Hematopoietic multipotent progenitor cell treated with erythropoietin and hydrocortisone succinate and interleukin-3 and kit ligand, for 15 days (in vitro differentiated cells): ENCODE data around the gene TRIM72.
"Not testable (repeated sequence)": the region's sequence is repeated elsewhere in the genome, so short reads cannot be mapped to it uniquely, and the experiment has no call there.

Experiments used
- DNase-seq: peaks from one replicate; pipeline ENCODE4 v3.0.0-alpha.2; 2015; ENCODE audit warnings: low spot score

Gene TRIM72

DNA sequence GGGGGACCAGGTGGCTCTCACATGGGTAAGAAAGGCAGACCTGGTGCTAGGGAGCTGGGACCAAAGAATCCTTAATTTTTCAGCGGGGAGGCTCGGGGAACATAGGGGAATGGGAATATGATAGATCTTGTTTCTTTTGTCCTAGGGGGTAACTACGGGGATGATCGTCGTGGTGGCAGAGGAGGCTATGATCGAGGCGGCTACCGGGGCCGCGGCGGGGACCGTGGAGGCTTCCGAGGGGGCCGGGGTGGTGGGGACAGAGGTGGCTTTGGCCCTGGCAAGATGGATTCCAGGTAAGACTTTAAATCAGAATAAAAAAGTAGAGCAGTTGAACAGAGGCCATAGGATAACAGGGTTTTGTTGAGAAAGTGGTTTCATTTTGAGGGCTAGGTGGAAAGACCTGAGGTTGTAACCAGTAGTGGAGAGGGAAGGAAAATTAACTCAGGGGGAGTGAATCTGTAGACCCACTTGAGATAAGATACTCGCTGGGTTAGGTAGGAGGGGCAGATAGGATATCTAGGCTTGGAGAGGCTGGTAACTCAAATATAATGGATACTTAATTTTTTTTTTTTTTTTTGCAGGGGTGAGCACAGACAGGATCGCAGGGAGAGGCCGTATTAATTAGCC lies 23.0 kb upstream of the TRIM72 start:
- DNase-seq = no peak

DNA sequence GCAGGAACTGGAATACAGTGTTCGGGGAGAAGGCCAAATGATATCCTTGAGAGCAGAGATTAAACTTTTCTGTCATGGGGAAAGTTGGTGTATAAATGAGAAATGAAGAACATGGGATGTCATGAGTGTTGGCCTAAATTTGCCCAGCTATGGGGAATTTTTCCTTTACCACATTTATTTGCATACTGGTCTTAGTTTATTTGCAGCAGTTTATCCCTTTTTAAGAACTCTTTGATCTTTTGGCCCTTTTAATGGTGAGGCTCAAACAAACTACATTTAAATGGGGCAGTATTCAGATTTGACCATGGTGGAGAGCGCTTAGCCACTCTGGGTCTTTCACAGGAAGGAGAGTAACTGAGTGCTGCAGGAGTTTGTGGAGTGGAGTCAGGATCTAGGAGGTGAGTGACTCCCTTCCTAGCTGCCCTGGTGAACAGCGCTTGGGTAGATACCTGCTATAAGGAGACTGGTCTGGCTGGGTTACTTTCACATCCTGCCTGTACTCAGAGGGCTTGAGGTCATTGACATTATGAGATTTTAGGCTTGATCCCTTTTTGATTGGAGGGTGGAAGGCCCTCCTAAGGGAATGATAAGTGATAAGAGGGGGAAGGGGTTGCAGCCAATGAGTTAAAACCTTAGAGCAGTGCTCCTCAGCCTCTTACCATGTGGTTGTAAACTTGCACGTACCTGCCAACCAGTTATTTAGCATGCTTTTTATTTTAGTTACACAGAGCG lies 22.1 kb upstream of the TRIM72 start:
- no peak for DNase-seq

DNA sequence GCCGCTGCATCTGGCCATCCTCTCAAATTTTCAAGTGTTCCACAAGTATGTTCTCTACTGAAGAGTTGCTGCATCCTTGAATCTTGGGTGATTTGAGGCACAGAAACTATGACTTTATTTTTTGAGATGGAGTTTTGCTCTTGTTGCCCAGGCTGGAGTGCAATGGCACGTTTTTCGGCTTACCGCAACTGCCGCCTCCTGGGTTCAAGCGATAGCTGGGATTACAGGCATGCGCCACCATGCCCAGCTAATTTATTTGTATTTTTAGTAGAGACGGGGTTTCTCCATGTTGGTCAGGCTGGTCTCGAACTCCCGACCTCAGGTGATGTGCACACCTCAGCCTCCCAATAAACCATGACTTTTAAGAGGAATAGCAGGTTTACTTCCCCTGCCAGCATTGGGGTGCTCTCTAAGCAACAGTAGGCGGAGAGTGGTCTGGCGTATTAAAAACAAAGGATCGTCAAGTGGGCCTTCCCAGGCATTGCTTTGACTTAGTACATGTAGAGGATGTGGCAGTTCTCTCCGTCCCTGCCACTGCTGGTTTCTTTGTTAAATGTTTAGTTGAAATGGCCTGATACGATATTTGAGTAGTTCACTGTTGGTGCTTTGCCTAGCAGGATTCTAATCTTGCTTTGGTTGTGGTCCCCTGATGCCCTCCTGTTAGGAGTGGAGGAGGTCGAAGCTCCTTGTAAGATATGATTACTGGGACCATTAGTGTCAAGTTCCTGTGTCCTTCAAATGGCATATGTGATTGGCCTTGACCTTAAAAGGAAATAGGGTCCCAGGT lies 20.9 kb upstream of the TRIM72 start:
- no peak for DNase-seq

DNA sequence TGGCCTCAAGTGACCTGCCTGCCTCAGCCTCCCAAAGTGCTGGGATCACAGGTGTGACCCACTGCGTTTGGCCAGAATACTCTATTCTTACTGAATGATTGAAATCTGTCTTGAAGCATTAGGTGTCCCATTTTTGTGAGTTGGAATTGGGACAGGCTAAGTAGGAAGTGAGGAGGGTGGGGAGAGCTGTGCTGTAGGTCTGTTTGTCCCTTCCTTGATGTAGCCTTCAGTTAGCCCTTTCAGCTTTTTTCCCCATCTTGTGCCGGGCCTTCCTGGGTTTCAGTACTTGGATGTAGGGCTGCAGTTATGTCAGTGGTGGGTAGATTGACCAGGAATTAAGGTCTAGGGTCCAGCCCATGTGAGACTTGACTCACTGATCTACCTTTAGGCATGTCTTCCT lies 20.0 kb upstream of the TRIM72 start:
- DNase-seq = no peak

DNA sequence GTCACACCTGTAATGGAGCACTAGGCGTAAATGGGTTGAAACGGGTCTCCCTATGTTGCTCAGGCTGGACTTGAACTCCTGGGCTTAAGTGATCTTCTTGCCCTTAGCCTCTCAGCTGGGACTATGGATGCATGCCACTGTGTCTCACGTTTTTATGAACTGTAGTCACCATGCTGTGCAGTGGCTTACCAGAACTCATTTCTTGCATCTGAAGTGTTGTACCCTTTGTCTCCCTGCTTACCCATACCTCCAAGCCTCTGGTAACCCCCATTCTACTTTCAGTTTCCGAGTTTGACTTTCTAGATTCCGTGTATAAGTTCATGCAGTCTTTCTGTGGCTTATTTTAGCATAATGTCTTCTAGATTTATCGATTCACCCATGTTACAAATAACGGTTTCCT lies 19.0 kb upstream of the TRIM72 start:
- no peak for DNase-seq

DNA sequence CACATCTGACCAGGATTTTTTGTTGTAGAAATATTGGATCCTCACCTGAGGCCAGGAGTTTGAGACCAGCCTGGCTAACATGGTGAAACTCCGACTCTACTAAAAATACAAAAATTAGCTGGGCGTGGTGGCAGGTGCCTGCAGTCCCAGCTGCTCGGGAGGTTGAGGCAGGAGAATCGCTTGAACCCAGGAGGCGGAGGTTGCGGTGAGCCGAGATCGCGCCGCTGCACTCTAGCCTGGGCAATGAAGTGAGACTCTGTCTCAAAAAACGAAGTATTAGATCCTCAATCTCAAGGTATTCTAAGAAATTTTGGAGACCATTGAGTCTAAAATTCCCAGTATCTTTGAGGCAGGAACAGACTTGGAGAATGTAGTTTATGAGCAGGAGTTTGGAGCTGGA lies 18.1 kb upstream of the TRIM72 start:
- not testable (repeated sequence) for DNase-seq

DNA sequence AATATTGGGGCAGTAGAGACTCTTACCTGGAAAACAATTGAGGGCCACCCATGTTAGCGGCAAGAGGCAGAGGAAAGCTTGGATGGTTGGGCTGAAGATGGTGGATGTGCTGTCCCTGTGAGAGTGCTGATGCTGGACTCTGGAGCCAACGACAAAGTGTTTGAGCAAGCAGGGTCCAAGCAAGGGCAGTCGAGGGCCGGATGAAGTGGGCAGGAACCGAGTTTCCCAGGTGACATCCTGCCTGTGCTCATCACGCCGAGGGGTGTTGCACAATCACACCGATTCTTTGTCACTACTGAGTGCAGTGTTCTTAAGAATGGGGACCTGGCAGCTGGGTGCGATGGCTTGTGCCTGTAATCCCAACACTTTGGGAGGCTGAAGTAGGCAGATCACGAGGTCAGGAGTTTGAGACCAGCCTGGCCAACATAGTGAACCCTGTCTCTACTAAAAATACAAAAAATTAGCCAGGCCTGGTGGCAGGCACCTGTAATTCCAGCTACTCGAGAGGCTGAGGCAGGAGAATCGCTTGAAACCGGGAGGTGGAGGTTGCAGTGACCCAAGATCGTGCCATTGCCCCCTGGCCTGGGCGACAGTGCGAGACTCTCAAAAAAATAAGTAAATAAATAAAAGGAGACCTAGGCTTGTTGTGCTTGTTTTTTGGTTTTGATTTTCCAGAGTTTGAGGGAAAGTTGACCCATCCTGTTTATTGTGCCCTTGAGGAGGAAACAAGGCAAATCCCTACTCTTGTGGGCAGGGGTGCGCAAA lies 17.4 kb upstream of the TRIM72 start:
- DNase-seq = no peak

DNA sequence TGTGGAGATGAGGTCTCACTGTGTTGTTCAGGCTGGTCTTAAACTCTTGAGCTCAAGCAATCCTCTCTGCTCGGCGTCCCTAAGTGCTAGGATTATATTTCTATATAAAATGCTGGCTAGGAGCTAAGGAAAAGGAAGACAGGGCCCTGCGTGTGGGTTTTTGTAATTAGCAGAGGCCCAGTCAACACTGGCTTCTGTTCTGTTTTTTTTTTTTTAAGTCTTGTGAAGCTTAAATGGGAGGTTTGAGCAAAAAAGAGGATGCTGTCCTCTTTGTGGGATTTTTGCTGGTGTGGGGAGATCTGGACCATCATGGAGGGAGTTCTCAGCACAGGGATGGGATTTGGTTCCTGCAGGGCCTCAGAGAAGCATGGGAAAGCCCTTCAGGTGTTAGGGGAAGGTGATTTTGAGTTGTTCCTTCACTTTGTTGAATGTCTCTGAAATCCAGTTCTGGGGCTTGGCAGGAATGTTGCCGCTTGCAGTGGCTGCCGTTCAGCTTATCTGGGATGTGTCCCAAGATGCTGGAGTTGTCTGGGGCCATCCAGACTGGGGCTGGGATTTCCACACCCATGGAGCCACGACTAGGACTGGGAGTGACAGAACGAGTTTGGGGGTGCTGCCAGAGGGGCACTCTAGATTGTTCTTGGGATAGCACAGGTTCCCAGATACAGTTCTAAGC lies 15.6 kb upstream of the TRIM72 start:
- DNase-seq = no peak

DNA sequence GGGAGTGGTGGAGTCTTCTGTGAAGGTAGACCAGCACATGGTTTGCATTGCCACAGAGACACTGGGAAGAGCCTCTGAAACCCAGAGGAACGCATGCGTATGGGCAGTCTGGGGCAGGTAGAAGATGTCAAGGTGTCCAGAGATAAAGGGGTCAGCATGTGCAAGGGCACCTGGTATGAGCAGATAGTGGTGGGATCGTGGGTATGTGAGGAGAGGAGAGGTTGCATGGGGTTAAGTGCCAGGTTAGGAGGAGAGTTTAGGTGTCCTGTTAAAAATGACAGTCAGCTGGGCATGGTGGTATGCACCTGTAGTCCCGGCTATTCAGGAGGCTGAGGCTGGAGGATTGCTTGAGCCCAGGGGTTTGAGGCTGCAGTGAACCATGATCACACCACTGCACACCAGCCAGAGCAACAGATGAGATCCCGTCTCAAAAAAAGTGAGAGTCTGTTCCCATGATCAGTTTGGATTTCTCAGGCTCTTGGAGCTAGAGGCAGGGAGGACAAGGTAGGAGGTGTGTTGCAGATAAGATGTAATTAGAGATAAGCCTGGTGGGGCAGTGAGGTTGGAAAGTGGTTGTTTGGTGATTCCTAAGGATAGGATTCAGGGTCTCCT lies 14.4 kb upstream of the TRIM72 start:
- DNase-seq = no peak

DNA sequence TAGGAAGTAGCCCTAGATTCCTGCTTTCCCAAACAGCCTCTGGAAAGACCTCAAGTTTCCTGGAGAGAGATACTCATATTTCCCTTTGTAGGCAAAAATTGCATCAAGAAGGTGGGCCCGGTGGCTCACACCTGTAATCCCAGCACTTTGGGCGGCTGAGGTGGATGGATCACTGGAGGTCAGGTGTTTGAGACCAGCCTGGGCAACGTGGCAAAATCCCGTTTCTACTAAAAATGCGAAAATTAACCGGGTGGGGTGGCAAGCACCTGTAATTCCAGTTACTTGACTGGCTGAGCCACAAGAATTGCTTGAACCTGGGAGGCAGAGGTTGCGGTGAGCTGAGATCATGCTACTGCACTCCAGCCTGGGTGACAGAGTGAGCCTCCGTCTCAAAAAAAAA lies 13.8 kb upstream of the TRIM72 start:
- not testable (repeated sequence) for DNase-seq

DNA sequence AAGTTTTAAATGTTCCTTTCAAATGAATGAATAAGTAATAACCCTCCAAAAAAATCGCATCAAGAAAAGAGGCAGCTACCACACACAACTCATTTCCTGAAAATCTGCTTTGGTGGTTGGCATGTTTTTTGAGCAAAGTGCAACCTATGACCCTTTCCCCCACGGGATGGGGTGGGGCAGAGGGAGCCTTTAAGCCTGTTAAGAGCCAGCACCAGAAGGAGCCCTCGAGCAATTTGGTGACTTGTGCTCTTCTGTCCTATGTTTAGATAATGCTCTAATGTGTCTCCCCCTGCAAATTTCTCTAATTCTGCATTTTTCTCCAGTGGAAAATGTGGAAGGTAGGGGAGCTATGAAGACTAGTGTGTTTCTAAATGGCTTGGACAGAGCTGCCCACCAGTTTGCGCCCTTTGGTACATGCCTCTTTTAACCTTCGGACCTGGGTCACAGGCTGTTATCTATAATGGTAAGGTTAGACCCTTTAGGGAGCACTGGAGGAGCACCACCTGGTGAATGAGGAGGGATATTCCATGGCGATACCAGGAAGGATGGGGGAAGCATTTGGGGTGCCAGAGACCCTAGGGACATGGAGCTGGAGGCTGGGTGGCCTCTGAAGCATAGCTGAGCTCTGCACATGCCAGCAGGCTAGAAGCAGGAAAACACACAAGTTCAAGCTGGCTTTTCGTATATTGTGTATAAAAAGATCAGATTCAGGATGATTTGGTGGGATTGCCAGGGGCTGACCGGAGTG lies 12.9 kb upstream of the TRIM72 start:
- DNase-seq = no peak

DNA sequence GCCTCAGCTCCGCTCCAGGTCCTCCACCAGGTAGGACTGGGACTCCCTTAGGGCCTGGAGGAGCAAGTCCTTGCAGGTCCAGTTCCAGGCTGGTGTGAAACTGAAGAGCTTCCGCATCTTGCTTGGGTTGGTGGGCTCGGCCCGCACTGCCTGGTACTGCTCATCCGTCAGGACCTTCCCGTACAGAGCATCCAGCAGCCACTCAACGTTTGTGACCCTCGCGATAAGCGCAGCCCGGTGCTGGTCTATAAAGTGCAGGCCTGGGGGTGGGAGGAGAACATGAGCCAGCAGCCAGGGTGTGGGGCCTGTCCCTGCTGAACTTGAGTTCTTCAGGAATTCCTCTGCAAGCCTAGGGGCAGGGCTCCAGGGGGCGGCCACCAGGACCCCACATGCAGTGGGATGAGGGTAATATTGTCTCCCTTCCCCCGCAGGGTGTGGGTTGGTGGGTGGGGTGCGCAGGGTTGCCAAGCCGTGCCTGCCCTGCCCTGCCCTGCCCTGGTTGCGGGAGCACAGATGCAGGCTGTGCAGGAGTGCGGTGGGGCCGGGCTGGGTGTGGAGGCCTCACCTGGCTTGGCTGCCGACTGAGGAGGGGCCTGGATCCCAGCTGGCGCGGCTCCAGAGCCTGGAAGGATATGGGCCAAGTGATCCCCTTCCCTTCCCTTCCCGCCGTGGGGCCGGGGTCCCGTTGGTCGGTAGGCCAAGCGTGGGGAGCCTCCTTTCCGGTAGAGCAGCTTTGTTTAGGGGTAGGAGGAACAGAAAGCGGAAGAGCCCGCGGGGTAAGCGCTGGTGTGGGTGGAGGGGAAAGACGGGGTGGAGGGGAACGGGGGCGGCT lies 12.1 kb upstream of the TRIM72 start:
- no peak for DNase-seq

DNA sequence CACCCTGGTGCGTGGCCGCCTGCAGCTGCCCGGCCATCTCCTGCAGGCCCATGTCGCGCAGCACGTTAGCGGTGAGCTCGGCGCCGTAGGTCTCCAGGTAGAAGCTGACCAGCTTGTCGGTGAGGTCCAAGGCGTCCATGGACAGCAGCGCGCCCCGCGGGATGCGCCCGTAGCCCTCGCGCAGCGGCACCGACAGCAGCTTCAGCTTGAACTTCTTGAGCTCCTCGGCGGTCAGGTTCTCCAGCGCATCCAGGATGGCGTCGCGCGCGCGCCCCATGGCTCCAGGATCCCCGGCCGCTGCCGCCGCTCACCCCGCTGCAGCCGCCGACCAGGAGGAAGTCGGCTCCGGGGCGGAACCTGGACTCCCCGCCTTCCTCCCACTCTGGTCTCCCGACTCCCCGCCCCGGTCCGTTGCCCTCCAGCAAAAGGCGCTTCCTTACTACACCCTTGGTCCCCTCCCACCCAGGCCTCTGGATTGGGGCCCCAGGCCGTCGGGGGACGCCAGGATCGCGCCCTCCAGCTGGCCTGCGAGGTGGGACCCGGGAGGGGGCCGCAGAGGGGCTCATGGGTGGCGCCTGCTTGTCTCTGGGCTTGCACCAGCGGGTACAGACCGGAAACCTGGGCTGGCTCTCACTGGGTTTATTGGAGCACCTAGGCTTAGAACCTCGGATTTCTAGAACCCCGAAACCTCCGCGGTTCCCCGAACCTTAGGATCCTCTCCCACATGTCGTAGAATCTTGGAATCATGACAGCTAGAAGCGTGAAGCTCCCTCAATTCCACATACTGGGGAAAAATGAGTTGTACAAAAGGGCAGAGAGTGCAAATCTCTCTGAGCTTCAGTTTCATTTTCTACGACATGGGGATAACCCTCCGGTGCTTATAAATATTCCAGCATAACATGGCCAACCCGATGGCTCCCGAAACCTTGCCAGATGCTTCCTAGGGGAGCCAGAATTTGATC lies 11.2 kb upstream of the TRIM72 start, which contains the start of gene PYCARD:
Gene PYCARD, minus strand, starts transcription at position 347 of the 962 bp plus-strand sequence. Its CDS starts 70 bp downstream, at position 277.
- no peak for DNase-seq

DNA sequence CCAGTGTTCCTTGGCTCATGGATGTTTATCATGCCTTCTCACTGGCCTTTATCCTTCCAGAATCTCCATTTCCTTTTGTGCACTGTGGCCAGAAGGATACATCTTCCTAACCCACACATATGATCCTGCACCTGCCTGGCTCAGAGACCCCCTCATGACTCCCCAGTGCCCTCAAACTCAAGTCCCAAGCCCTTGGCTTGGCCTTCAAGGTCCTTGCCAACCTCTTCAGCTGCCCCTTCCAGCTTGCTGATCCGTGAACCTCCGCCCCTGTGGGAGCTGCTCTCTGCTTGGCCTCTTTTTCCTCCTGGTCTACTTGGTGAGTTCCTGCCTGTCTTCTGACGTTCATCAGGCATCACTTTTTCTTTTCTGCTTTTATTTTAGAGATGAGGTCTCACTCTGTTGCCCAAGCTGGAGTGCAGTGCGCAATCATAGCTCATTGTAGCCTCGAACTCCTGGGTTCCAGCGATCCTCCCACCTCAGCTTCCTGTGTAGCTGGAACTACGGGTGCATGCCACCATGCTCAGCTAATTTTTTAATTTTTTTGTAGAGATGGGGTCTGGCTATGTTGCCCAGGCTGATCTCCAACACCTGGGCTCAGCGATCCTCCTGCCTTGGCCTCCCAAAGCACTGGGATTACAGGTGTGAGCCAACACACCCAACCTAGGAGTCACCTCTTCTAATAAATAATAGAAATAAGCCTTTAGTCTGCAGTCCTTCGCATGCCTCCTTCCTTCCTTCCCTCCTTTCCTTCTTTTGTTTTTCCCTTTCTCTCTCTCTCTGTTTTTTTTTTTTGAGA lies 8.8 kb upstream of the TRIM72 start:
- DNase-seq = no peak

DNA sequence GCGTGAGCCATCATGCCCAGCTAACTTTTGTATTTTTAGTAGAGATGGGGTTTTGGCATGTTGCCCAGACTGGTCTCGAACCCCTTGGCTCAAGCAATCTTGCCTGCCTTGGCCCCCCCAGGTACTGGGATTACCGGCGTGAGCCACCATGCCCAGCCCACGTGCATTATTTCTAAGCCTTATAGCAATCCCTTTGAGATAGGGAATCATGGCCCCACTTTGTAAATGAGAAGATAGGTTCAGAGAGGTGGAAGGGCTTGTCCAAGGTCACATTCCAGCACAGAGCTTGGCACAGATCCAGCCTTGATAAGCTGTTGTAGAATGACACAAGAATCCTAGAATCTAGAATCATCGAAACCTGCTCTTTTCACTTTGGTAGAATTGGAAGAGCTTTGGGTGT lies 7.1 kb upstream of the TRIM72 start:
- no peak for DNase-seq

DNA sequence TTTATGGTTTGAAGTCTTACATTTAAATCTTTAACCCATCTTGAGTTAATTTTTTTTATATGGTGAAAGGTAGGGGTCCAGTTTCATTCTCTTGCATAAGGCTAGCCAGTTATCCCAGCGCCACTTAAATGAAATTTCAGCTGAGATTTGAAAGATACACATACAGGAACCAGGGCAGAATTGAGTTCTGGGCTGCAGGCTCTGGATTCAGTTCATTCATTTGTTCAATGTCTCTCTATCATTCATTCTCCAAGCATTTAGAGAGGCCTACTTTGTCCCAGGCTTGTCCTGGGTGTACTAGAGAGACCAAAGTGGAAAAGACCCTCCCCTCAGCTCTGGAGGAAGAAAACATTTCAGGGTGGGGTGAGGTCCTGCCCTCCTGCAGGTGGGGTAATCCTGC lies 577 bp upstream of the TRIM72 start:
- DNase-seq = no peak

DNA sequence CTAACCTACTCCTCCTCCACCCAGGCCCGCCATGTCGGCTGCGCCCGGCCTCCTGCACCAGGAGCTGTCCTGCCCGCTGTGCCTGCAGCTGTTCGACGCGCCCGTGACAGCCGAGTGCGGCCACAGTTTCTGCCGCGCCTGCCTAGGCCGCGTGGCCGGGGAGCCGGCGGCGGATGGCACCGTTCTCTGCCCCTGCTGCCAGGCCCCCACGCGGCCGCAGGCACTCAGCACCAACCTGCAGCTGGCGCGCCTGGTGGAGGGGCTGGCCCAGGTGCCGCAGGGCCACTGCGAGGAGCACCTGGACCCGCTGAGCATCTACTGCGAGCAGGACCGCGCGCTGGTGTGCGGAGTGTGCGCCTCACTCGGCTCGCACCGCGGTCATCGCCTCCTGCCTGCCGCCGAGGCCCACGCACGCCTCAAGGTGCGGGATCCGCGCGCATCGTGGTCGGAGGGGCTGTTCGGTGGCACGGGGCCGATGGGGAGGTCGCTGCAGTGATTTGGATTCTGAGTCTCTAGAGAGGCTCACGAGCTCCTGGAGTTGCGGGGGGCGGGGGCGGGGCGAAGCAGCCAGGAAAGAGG lies 878 bp downstream of the TRIM72 start:
- no peak for DNase-seq
